NAMALWA (cell line): ENCODE data around the gene DDAH1.
"Not testable (repeated sequence)": the region's sequence is repeated elsewhere in the genome, so short reads cannot be mapped to it uniquely, and the experiment has no call there.

Source experiments
- DNase-seq: peaks from one replicate; pipeline ENCODE4 v3.0.0-alpha.2; 2015; ENCODE audit warnings: low spot score

Gene DDAH1

DNA sequence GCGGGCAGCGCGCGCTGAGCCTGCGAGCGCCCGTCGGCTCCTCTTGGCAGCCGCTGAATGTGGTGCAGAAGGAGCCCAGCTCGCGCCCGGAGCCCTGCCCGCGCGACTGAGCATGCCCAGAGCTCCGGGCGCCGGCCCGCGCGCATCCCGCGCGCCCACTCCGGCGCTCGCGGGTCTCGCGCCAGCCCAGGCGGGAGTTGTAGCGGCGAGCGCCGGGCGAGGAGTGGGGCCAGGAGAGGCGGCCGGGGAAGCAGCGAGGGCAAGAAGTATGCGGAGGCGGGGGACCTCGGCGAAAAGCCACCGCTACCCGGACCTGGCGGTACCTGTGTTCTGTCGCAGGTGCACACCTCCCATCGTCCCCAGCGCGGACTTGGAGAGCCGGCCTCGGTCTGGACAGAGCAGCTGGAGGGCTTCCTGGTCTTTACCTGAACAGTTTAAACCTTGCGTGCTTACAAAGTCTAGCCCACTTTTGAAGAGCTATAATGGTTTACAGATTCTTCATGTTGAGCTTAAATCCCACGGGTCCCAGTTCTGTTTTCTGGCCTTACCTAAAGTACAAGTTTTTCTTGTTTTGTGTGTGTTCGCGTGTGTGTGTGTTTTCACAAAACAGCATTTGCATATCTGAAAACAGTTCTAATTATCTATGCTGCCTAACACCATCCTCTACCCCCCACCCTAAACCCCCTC lies at the start of gene DDAH1:
Gene DDAH1, minus strand, starts transcription at position 61 of the 687 bp plus-strand sequence. CDS start 114 bp downstream, outside the sequence.
- DNase-seq: no peak

- DNase-seq: not testable (repeated sequence)
These were observed 49.0 kb upstream of the DDAH1 start for GRCh38 chr1:85513998-85514397.

GRCh38 chr1:85504417-85504816 lies 39.5 kb upstream of the DDAH1 start:
- no peak for DNase-seq

DNA sequence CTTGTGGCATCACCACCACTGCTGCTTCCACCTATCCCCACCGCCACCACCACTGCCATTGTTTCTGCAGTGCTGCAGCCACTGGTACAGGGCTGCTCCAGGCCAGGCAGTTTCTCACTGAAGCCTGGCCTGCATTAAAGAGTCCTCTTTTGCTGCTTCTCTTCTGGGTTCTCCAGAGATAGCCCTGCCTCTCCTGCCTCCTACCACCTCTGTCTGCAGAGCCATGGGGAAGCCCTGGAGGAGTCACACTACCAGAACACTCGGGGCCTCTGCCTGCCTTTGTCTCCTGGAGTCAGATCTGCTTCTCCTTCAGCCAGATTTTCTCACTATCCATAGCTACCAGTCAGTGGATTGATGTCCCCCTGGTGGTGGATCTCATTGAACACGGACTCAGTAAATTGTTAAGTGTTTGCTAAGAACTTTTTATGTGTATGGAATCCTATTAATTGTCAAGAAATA lies 37.7 kb upstream of the DDAH1 start:
- DNase-seq: peak; percentile 53

DNA sequence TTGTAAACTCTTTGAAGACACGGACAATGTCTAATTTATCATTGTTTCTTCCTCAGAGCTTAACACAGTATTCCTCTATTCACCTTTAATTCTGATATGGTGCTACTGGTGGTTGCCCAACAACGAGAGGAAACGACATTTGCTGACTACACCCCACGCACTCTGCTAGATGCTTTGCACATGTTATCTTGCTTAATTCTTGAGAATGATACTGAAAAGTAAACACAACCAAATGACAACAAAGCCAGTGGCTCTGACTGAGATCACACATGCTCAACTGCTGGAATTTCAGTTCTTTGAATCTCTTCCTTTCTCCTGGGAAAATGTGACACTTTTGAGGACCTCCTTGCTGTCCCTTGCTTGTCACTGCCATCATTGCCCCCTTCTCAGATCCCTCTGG lies 37.2 kb upstream of the DDAH1 start:
- no peak for DNase-seq

- DNase-seq: no peak
These were observed 36.5 kb upstream of the DDAH1 start for GRCh38 chr1:85501355-85501898.

DNA sequence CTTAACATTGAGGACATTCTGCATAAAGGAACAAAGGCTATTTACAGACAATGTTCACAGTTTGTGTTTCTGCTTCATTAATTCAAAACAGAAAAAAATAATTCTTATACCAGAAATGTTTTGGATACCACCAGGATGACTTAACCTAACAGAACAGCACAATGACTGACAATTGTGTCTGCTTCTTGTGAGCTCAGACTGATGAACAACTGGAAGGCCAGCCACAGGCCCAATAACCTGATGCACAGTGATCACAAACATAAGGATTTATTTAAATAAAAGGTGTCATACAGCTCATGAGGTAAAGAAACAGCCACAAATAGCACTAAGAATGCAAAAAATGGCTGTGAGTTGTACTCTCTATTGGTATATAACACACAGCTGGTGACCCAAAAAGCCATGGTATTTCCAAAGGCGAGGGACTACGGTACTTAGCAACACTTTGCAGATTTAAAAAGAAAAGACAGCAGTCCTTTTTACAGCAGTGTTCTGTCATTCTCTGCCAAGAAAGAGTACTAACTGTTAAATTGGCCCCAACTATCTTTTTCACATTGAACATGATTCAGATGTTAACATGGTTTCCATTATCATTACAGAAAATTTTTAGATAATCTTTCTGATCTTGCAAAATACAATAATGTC lies 32.1 kb upstream of the DDAH1 start:
- DNase-seq: no peak

DNA sequence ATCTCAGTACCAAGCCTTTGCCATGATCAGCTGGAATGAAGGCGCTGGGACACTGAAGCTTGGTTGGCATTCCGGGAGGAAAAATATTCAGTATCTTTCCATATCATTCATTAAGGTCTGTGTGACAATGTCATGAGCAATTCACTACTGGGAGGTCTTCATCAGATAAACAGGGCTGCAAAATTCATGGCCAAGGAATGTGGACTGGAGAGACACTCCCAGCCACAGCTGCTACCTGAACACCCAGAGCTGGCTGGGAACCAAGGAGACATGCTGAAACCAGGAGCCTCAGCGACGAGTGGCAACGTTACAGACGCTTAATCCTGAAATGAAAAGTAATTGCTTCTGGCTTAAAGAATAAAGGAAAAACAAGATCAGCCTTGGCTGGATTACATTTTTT lies 30.6 kb upstream of the DDAH1 start:
- DNase-seq: no peak

GRCh38 chr1:85494904-85495266 lies 29.9 kb upstream of the DDAH1 start:
- no peak for DNase-seq

- DNase-seq: no peak
These were observed 29.3 kb upstream of the DDAH1 start for GRCh38 chr1:85494074-85494903.

DNA sequence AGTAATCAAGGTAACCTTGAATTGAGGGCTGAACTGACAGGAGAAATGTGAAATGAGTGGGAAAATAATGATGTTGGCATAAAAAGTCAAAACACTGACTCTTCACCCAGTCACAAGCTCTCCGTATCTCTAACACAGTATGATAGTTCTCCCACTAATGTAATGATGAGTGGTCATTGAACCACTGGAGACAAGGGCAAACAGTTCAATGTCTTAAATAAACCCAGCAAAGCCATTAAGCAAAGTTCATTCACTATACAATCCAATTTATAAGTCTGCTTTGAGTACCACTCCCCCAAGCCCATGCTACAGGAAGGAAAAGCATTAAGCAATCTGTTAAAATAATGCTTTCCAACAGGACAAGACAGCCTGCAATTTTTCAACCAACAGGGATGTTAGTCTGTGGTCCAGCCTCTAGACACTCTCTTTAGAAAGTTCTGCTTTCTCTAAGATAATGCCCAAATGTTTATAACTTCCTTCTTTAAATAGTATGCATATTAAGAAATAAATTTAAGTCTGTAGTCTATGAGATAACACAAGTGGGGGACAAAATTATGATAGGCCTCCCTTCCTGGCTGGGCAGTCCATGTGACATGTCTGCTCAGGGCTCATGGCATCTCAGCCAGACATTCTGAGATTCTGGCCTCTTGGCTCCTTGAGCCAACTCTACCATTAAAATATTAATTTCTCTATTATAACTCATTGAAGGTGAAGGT lies 25.5 kb upstream of the DDAH1 start:
- no peak for DNase-seq

DNA sequence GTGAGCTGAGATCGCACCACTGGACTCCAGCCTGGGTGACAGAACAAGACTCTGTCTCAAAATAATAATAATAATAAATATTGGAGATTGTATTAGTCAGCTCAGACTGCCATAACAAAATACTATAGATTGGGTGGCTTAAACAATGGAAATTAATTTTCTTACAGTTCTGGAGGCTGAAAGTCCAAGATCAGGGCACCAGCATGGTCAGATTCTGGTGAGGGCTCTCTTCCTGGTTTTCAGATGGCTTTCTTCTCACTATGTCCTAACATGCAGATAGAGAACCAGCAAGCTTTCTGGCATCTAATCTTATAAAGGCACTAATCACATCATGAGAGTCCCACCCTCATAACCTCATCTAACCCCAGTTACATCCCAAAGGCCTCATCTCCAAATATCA lies 23.2 kb upstream of the DDAH1 start:
- no peak for DNase-seq

- DNase-seq: no peak
These were observed 20.6 kb upstream of the DDAH1 start for GRCh38 chr1:85485516-85485915.

- DNase-seq: no peak
These were observed 19.8 kb upstream of the DDAH1 start for GRCh38 chr1:85484716-85485115.

- DNase-seq: no peak
These were observed 19.3 kb upstream of the DDAH1 start for GRCh38 chr1:85484264-85484663.

GRCh38 chr1:85481688-85482087 lies 16.7 kb upstream of the DDAH1 start:
- DNase-seq: no peak

- no peak for DNase-seq
These were observed 15.6 kb upstream of the DDAH1 start for GRCh38 chr1:85480566-85480965.

GRCh38 chr1:85479491-85479890 lies 14.5 kb upstream of the DDAH1 start:
- no peak for DNase-seq

GRCh38 chr1:85478366-85478765 lies 13.4 kb upstream of the DDAH1 start:
- DNase-seq: no peak

- no peak for DNase-seq
These were observed 10.1 kb upstream of the DDAH1 start for GRCh38 chr1:85475055-85475454.

GRCh38 chr1:85473390-85473789 lies 8.4 kb upstream of the DDAH1 start:
- DNase-seq: no peak

- DNase-seq: no peak
These were observed 6.6 kb upstream of the DDAH1 start for GRCh38 chr1:85471558-85471957.
